CD4-positive, alpha-beta T cell treated with Interleukin-15 for 4 hours (primary cell): ENCODE data around the gene PCGF1.
A peak's percentile ranks its signal among the peaks of the same experiment; 100 is the strongest.

Experiments used
- DNase-seq: peaks from one replicate; pipeline ENCODE4 v3.0.0-alpha.2; 2020; ENCODE audit warnings: low spot score

PCGF1 gene

DNA sequence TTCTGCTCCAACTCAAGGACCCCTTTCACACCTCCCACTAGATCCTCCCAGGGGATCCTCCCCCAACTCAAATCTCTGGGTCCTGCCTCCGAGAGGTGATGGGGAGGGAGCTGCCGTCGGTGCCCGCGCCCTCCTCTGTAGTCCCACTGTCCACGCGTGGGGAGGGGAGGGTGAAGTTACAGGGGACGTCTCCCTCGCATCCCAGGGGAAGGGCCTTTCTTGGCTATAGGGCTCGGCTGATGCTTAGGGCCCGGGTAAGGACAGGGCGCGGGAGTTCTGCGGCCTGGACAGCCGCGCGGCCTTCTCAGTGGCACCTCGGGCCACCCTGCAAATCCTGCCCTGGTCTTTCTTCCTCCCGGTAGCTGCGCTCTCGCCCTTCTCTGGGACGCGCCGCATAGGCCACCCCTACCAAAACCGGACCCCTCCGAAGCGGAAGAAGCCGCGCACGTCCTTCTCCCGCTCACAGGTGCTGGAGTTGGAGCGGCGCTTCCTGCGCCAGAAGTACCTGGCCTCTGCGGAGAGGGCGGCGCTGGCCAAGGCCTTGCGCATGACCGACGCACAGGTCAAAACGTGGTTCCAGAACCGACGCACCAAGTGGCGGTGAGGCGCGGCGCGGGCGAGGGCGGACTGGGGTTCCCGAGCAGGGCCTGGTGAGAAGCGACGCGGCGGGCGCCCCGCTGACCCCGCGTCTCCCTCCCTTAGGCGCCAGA is 7.9 kb upstream of the PCGF1 start:
- DNase-seq, result no peak

DNA sequence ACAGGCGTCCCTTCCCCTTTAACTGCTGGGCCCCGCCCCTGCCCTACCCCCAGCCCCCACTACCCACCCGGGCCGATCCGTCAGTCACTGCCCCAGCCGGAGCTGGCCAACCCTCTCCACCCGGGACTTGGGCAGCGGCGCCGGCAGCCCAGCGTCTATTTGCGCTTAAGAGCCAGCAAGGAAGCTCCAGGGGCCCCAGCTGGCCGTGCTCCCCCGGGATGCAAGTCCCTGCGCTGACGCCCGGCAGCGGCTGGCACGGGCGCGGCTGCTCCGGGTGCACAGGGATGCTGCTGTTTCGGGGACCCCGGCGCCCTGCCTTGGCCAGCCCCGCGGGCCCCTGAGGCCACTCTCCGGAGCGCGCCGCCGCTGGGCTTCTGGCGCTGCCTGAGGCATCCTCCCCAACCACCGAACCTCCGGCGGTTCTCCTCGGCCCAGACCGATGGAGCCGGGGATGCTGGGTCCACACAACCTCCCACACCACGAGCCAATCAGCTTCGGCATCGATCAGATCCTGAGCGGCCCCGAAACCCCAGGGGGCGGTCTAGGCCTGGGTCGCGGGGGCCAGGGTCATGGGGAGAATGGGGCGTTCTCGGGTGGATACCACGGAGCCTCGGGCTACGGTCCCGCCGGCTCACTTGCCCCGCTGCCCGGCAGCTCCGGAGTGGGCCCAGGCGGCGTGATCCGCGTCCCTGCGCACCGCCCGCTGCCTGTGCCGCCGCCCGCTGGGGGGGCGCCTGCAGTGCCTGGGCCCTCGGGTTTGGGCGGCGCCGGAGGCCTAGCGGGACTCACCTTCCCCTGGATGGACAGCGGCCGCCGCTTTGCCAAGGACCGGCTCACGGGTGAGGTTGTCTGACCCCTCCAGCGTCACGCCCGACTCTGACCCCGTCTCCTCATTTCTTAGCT is 7.1 kb upstream of the PCGF1 start, which contains the start of gene TLX2:
TSS of gene TLX2 (plus strand) at position 83 of the 903 bp plus-strand sequence. CDS start at position 440, 357 bp downstream.
- no peak for DNase-seq

DNA sequence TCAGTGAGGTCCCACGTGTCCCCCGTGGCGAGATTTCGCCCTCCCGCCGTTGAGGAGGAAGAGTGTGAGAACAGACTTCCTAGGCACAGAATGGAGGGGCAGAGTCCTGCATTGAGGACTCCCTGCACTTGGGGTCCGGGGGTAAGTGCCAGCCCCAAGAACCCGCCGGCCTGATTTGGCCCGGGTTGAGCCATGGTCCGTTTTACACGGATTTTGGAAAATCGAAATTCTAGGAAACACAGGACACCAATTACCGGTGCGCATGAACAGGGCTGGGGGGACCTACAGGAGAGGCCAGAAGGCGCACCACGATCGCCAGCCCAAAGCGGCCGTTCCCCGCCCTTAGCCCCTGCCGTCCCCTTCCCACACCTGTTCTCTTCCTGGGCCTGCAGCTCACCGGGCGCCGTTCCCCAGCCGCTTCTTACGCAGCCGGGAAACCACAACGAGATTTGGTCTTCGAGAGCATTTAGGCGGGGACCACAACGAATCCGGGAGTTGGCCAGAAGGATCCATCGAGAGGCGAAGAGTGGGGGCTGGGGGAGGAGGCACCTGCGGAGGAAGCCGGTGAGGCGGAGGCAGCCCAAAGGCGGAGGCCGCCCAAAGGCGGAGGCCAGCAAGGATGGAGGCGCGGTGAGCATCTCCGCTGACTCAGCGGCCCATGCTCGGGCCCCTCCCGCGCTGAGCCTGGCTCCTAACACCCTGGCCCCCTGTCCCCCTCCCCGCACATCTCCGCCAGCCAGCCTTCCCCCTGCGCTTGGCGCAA is 6.3 kb upstream of the PCGF1 start:
- DNase-seq, result peak; percentile 31

- no peak for DNase-seq
Measured at GRCh38 chr2:74512744-74513604, 5.5 kb upstream of the PCGF1 start.

DNA sequence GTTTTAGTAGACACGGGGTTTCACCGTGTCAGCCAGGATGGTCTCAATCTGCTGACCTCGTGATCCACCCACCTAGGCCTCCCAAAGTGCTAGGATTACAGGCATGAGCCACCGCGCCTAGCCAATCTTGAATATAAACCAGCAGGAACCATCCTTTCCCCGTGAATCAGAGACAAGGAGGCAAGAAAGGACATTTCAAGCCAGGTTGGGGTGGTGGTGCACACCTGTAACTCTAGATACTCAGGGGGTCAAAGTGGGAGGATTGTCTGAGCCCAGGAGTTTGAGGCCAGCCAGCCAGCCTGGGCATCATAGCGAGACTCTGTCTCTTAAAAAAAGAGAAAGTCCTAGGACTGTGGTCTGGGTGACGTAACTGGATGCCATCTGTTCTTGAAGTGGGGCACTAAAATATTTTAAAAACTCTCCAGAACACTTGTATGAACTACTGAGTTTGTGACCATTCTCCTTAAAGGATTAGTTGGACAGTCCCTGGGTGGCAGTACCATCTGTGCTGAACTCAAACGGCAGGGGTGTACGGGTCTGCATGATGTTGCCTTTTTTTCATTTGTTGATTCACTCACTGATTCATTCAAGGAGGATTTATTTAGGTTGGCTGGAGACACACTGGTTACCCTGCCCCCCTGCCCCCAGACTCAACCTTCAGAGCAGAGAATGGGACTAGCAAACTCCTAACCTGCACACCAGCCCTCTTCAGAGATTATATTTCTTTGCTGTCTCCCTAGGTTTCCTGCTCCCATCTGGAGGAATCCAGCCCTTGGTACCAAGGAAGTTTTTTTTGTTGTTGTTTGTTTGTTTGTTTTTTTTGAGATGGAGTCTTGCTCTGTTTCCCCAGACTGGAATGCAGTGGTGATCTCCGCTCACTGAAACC is 3.9 kb upstream of the PCGF1 start:
- DNase-seq, result no peak

DNA sequence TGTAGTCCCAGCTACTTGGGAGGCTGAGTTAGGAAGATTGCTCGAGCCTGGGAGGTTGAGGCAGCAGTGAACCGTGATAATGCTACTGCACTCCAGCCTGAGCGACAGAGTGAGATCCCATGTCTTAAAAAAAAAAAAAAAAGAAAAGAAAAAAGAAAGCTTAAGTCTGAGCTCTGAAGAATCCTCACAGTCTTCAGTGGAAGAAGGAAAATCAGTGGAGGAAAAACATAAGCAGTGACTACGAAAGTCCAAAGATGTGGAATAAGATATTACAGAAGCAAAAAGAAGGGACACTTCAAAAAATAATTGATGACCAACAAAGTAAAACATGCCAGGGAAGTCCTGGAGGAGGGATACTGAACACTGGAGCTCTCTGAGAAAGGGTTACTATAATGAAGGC is 2.8 kb upstream of the PCGF1 start:
- DNase-seq, result no peak

GRCh38 chr2:74507926-74508520 is 528 bp upstream of the PCGF1 start:
- DNase-seq, result no peak

- DNase-seq, result no peak
Measured at GRCh38 chr2:74505448-74506246, 1.8 kb downstream of the PCGF1 start.

- no peak for DNase-seq
Measured at GRCh38 chr2:74504591-74504990, 2.9 kb downstream of the PCGF1 start.

DNA sequence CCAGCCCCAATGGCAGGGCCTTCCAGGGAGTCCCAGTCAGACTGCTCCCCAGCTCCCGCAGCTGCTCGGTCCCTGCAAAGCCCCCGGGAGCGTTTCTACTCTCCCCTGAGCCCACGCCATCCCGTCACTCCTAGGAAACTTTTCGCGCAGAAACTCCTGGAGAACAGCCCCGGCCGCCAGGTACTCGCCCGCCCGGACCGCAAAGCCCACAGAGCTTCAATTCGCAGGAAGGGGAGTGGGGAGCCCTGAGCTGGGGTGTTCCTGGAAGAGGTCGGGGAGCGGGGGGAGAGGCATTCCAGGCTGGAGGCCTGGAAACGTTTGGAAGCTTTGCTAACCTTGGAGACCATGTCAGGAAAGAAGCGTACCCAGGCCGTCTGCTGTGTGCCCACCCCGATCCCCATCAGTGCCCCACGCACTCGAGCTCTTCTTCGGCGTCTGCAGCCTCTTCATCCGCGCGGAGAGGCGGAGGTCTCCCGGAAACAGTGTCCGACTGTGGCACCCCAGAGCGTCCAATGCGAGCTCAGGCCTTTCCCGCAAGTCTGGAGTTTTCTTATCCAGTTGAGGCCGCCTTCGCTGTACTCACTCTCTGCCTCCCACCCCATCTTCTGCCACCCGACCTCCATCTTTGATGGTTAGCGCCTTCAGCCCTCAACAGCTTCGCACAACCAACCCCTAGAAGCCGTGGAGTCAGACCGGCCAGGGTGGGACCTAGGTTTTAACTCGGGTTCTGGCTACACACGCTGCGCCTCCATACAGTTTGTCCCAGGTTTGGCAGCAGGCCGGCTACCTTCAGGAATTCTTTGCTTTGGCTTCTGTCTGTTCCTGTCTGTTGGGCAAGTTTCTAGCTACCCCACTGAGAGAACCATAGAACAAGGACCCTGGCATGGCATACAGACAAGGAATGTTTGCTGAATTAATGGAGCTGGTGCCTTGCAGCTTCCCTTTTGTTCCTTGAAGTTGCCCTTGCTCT is 3.7 kb downstream of the PCGF1 start:
- no peak for DNase-seq

- DNase-seq, result peak; percentile 56
Measured at GRCh38 chr2:74502720-74503505, 4.6 kb downstream of the PCGF1 start.

GRCh38 chr2:74502147-74502719 is 5.3 kb downstream of the PCGF1 start:
- no peak for DNase-seq

- DNase-seq, result no peak
Measured at GRCh38 chr2:74501335-74502071, 6.0 kb downstream of the PCGF1 start.

DNA sequence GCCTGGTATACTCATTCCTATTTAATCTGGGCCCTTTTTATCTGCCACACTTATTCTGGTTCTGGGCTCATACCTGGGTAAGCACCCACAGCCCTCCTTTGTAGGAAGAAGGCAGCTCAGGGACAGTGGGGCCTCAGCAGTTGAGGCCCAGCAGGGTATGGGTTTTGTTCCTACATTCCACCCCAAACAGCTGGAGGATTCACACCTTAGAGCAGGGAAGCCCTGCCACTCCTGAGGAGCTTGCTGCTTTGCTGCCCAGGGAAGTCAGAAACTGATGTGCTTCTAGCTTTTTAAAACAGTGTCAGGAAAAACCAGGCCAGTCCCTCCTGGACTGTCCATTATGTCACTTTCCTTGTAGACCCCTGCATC is 6.9 kb downstream of the PCGF1 start:
- no peak for DNase-seq

GRCh38 chr2:74499940-74500577 is 7.4 kb downstream of the PCGF1 start:
- no peak for DNase-seq
